GM13976 (cell line): ENCODE measurements around the gene ERN1.

Experiments used
- DNase-seq: peaks from one replicate; pipeline ENCODE4 v3.0.0; 2012; ENCODE audit warnings: low spot score
- CTCF ChIP-seq: IDR thresholded peaks from 2 replicates; pipeline ENCODE4 v1.5.1; 2012; ENCODE audit warnings: borderline replicate concordance, mild to moderate bottlenecking; ENCODE audit not compliant: insufficient read depth; ENCODE audit errors: extremely low read depth, missing control alignments, control extremely low read depth
- in situ Hi-C: fragments of 300-500 bp; cut with MboI; formaldehyde crosslinking; loops from one replicate; pipeline ENCODE4 v1.12.0; 2022; ENCODE audit warnings: low sequenced_read_pairs, mixed read lengths, inconsistent platforms; ENCODE audit not compliant: unreplicated experiment

The ERN1 gene

GRCh38 chr17:64090144-64090543 lies 39.8 kb downstream of the ERN1 start:
- no peak for TF ChIP-seq CTCF

GRCh38 chr17:64087252-64088005 lies 42.5 kb downstream of the ERN1 start:
- no peak for TF ChIP-seq CTCF
- in situ Hi-C loops, result no loop called here
- DNase-seq, result no peak

More at GRCh38 chr17:64090144-64090543, 39.8 kb downstream of the ERN1 start:
- in situ Hi-C loops, result no loop called here
- DNase-seq, result no peak

- in situ Hi-C loops, result no loop called here
- TF ChIP-seq CTCF, result no peak
- DNase-seq, result no peak
Measured at GRCh38 chr17:64085650-64086005, 44.3 kb downstream of the ERN1 start.

- DNase-seq, result no peak
- TF ChIP-seq CTCF, result no peak
- in situ Hi-C loops, result no loop called here
Measured at GRCh38 chr17:64084940-64085649, 44.8 kb downstream of the ERN1 start.

- DNase-seq, result no peak
- no peak for TF ChIP-seq CTCF
- in situ Hi-C loops, result no loop called here
Measured at GRCh38 chr17:64084086-64084939, 45.6 kb downstream of the ERN1 start.

GRCh38 chr17:64083563-64084085 lies 46.3 kb downstream of the ERN1 start:
- DNase-seq, result no peak
- in situ Hi-C loops, result no loop called here
- no peak for TF ChIP-seq CTCF
